ENCODE results near the gene PEX7.
"Not testable (repeated sequence)": the region's sequence is repeated elsewhere in the genome, so short reads cannot be mapped to it uniquely, and the experiment has no call there.

PEX7 gene

GRCh38 chr6:136811272-136811671 is 11.1 kb upstream of the PEX7 start:
- no peaks in the 10 kb centered on the region for H3K4me1 ChIP-seq (ENCODE audit: control insufficient read depth, insufficient read depth, low read length)
- no peaks in the 10 kb centered on the region for H3K36me3 ChIP-seq (ENCODE audit: control insufficient read depth, insufficient read depth, low read length)
- no peaks in the 10 kb centered on the region for H3K27me3 ChIP-seq (ENCODE audit: control insufficient read depth, insufficient read depth, low read length)
- H3K4me3 ChIP-seq (ENCODE audit: low read depth, low read length) = no peak overlapping the region
- H3K27ac ChIP-seq (ENCODE audit: low read depth, low read length) = no peak overlapping the region
- no peaks in the 10 kb centered on the region for H3K9me3 ChIP-seq (ENCODE audit: control insufficient read depth, insufficient read depth, low read length)
- no peak overlapping the region for H3K9ac ChIP-seq (ENCODE audit: low read depth, low read length)

DNA sequence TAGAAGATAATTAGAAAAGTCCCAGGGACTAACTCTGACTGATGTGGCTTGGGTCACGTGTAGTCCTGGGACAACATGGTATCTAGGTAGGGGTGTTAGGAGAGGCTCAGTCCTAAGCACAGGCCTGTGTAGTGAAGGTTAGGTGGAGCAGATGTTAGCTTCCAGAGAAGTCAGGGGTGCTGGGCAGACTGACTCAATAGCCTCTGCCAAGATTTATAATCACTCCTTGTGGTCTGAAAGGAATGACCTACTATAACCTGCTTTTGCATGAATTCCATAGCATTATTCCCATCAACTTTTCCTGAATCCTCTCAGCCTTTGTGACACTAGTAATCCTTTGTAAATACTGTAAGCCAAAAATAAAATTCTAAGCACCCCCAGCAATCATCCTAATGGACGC is 10.2 kb upstream of the PEX7 start:
- Histone ChIP-seq H3K27ac (ENCODE audit: low read depth, low read length) (no peak overlapping the region), H3K9ac (ENCODE audit: low read depth, low read length) (no peak overlapping the region), H3K27me3 (ENCODE audit: control insufficient read depth, insufficient read depth, low read length) (no peaks in the 10 kb centered on the region)

GRCh38 chr6:136815608-136816007 is 6.8 kb upstream of the PEX7 start:
- not testable (repeated sequence) for H3K4me1 ChIP-seq (ENCODE audit: control insufficient read depth, insufficient read depth, low read length); H3K27ac ChIP-seq (ENCODE audit: low read depth, low read length); H3K9me3 ChIP-seq (ENCODE audit: control insufficient read depth, insufficient read depth, low read length); H3K9ac ChIP-seq (ENCODE audit: low read depth, low read length); H3K27me3 ChIP-seq (ENCODE audit: control insufficient read depth, insufficient read depth, low read length); H3K4me3 ChIP-seq (ENCODE audit: low read depth, low read length); H3K36me3 ChIP-seq (ENCODE audit: control insufficient read depth, insufficient read depth, low read length)

More for the DNA sequence above, 10.2 kb upstream of the PEX7 start:
- H3K9me3 ChIP-seq (ENCODE audit: control insufficient read depth, insufficient read depth, low read length) = no peaks in the 10 kb centered on the region
- no peaks in the 10 kb centered on the region for H3K4me1 ChIP-seq (ENCODE audit: control insufficient read depth, insufficient read depth, low read length)
- no peaks in the 10 kb centered on the region for H3K36me3 ChIP-seq (ENCODE audit: control insufficient read depth, insufficient read depth, low read length)
- no peak overlapping the region for H3K4me3 ChIP-seq (ENCODE audit: low read depth, low read length)

GRCh38 chr6:136816656-136817055 is 5.7 kb upstream of the PEX7 start:
- Histone ChIP-seq H3K4me3 (ENCODE audit: low read depth, low read length) (no peak overlapping the region), H3K9me3 (ENCODE audit: control insufficient read depth, insufficient read depth, low read length) (no peaks in the 10 kb centered on the region), H3K9ac (ENCODE audit: low read depth, low read length) (no peak overlapping the region), H3K27me3 (ENCODE audit: control insufficient read depth, insufficient read depth, low read length) (no peaks in the 10 kb centered on the region), H3K4me1 (ENCODE audit: control insufficient read depth, insufficient read depth, low read length) (no peaks in the 10 kb centered on the region), H3K27ac (ENCODE audit: low read depth, low read length) (no peak overlapping the region), H3K36me3 (ENCODE audit: control insufficient read depth, insufficient read depth, low read length) (no peaks in the 10 kb centered on the region)

GRCh38 chr6:136820561-136820960 is 1.8 kb upstream of the PEX7 start:
- Histone ChIP-seq H3K27me3 (ENCODE audit: control insufficient read depth, insufficient read depth, low read length) (no peaks in the 10 kb centered on the region), H3K4me3 (ENCODE audit: low read depth, low read length) (no peak overlapping the region), H3K9ac (ENCODE audit: low read depth, low read length) (no peak overlapping the region), H3K36me3 (ENCODE audit: control insufficient read depth, insufficient read depth, low read length) (peaks cover 5% of the 10 kb centered on the region; the same call in 1 of the 2 replicates), H3K27ac (ENCODE audit: low read depth, low read length) (no peak overlapping the region), H3K9me3 (ENCODE audit: control insufficient read depth, insufficient read depth, low read length) (no peaks in the 10 kb centered on the region), H3K4me1 (ENCODE audit: control insufficient read depth, insufficient read depth, low read length) (no peaks in the 10 kb centered on the region)

GRCh38 chr6:136822046-136822375 is 381 bp upstream of the PEX7 start:
- Histone ChIP-seq H3K36me3 (ENCODE audit: control insufficient read depth, insufficient read depth, low read length) (peaks cover 17% of the 10 kb centered on the region), H3K9me3 (ENCODE audit: control insufficient read depth, insufficient read depth, low read length) (no peaks in the 10 kb centered on the region), H3K27ac (ENCODE audit: low read depth, low read length) (peak overlapping the region; percentile 88), H3K4me3 (ENCODE audit: low read depth, low read length) (peak overlapping the region; percentile 83), H3K27me3 (ENCODE audit: control insufficient read depth, insufficient read depth, low read length) (no peaks in the 10 kb centered on the region), H3K9ac (ENCODE audit: low read depth, low read length) (peak overlapping the region; percentile 93), H3K4me1 (ENCODE audit: control insufficient read depth, insufficient read depth, low read length) (no peaks in the 10 kb centered on the region)

DNA sequence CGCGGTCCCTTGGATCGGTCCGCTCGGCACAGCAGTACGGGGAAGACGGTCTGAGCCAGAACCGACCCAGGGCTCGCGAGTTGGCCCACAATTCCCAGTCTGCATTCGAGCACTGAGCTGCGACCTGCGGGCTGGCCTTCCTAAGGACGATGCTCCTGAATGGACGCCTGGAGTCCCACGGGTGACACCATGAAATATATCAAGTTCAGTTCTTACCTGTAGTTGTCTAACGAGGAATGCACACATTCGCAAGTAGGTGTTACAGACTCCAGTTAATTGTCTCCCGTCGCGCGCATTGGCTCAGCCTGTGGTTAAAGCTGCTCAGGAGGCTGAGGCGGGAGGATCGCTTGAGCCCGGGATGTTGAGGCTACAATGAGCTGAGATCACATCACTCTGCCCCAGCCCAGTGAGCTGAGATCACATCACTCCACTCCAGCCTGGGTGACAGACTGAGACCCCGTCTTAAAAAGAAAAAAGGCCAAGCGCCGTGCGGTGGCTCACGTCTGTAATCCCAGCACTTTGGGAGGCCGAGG is 802 bp downstream of the PEX7 start:
- Histone ChIP-seq H3K4me1 (ENCODE audit: control insufficient read depth, insufficient read depth, low read length) (no peaks in the 10 kb centered on the region), H3K9ac (ENCODE audit: low read depth, low read length) (peak overlapping the region; percentile 93), H3K36me3 (ENCODE audit: control insufficient read depth, insufficient read depth, low read length) (peaks cover 27% of the 10 kb centered on the region), H3K4me3 (ENCODE audit: low read depth, low read length) (peak overlapping the region; percentile 83), H3K27ac (ENCODE audit: low read depth, low read length) (no peak overlapping the region), H3K9me3 (ENCODE audit: control insufficient read depth, insufficient read depth, low read length) (no peaks in the 10 kb centered on the region), H3K27me3 (ENCODE audit: control insufficient read depth, insufficient read depth, low read length) (no peaks in the 10 kb centered on the region)

DNA sequence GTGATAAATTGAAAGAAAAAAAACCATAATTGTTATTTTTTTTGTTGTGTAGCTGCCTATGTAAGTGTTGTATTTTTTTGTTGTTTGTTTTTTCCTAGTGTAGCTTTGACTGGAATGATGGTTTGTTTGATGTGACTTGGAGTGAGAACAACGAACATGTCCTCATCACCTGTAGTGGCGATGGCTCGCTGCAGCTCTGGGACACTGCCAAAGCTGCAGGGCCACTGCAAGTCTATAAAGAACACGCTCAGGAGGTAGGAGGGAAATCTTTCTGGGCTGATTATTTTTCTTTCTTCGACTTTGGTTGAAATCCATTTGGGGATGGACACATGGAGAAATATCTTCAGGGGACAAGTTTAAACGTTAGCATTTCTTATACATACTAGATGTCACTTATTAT is 3.8 kb downstream of the PEX7 start:
- H3K4me3 ChIP-seq (ENCODE audit: low read depth, low read length) = no peak overlapping the region
- H3K9me3 ChIP-seq (ENCODE audit: control insufficient read depth, insufficient read depth, low read length) = peaks cover 14% of the 10 kb centered on the region; the same call in 1 of the 2 replicates
- H3K4me1 ChIP-seq (ENCODE audit: control insufficient read depth, insufficient read depth, low read length) = no peaks in the 10 kb centered on the region
- peaks cover 58% of the 10 kb centered on the region for H3K36me3 ChIP-seq (ENCODE audit: control insufficient read depth, insufficient read depth, low read length)
- no peak overlapping the region for H3K27ac ChIP-seq (ENCODE audit: low read depth, low read length)
- H3K9ac ChIP-seq (ENCODE audit: low read depth, low read length) = no peak overlapping the region
- no peaks in the 10 kb centered on the region for H3K27me3 ChIP-seq (ENCODE audit: control insufficient read depth, insufficient read depth, low read length)

DNA sequence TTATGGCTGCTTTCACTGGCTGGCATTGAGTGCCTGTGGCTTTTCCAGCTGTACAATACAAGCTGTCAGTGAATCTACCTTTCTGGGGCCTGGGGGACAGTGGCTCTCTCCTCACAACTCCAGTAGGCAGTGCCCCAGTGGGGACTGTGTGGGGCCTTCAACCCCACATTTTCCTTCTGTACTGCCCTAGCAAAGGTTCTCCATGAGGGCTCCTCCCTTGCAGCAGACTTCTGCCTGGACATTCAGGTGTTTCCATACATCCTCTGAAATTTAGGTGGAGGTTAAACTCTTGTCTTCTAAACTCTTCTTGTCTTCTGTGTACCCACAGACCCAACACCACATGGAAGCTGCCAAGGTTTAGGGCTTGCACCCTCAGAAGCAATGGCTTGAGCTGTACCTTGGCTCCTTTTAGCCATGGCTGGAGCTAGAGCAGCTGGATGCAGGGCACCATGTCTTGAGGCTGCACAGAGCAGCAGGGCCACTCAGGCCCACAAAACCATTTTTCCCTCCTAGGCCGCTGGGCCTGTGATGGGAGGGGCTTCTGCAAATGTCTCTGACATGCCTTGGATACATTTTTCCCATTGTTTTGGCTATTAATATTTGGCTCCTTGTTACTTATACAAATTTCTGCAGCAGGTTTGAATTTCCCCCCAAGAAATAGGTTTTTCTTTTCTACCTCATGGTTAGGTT is 9.6 kb downstream of the PEX7 start:
- H3K27me3 ChIP-seq (ENCODE audit: control insufficient read depth, insufficient read depth, low read length) = no peaks in the 10 kb centered on the region
- H3K4me1 ChIP-seq (ENCODE audit: control insufficient read depth, insufficient read depth, low read length) = no peaks in the 10 kb centered on the region

DNA sequence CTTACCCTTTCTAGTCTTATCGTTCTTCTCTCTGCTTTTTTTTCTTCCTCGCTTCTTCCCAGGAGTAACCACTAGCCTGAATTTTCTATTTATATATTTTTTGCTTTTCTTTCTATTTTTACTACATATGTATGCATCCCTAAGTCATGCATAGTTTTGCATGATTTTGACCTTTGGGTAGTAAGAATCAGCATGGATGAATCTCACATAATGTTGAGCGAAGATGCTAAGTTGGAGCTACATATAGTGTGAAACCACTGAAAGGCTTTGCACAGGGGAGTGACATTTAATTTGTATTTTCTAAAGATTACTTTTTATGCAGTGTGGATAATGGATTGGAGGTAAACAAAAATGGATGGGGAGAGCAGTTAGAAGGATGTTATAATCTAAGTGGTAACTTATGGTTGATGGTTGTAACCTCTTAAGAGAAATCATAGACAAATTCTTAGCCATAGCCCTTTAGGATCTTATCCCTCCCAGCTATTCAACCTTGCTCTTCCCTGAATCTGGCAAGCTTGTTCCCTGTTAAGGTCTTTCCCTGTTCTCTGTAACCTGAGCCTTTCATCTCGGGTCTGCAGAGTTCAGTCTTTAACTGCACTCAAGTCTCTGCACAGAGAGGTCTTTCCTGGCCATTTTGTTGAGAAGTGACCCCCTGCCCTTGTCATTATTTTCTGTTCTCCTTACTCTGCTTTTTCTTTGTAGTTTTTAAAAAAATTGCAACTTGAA is 18.0 kb downstream of the PEX7 start:
- Histone ChIP-seq H3K27ac (ENCODE audit: low read depth, low read length) (no peak overlapping the region), H3K4me1 (ENCODE audit: control insufficient read depth, insufficient read depth, low read length) (peaks cover 8% of the 10 kb centered on the region), H3K9me3 (ENCODE audit: control insufficient read depth, insufficient read depth, low read length) (no peaks in the 10 kb centered on the region), H3K9ac (ENCODE audit: low read depth, low read length) (no peak overlapping the region), H3K27me3 (ENCODE audit: control insufficient read depth, insufficient read depth, low read length) (no peaks in the 10 kb centered on the region), H3K36me3 (ENCODE audit: control insufficient read depth, insufficient read depth, low read length) (peaks cover 7% of the 10 kb centered on the region; the same call in 1 of the 2 replicates), H3K4me3 (ENCODE audit: low read depth, low read length) (no peak overlapping the region)

More for the DNA sequence above, 9.6 kb downstream of the PEX7 start:
- no peak overlapping the region for H3K27ac ChIP-seq (ENCODE audit: low read depth, low read length)
- H3K4me3 ChIP-seq (ENCODE audit: low read depth, low read length) = no peak overlapping the region
- H3K9ac ChIP-seq (ENCODE audit: low read depth, low read length) = no peak overlapping the region
- peaks cover 26% of the 10 kb centered on the region for H3K9me3 ChIP-seq (ENCODE audit: control insufficient read depth, insufficient read depth, low read length)
- peaks cover 53% of the 10 kb centered on the region for H3K36me3 ChIP-seq (ENCODE audit: control insufficient read depth, insufficient read depth, low read length)

GRCh38 chr6:136843210-136843609 is 20.8 kb downstream of the PEX7 start:
- no peak overlapping the region for H3K4me3 ChIP-seq (ENCODE audit: low read depth, low read length)
- H3K27me3 ChIP-seq (ENCODE audit: control insufficient read depth, insufficient read depth, low read length) = no peaks in the 10 kb centered on the region
- H3K27ac ChIP-seq (ENCODE audit: low read depth, low read length) = no peak overlapping the region
- peaks cover 8% of the 10 kb centered on the region for H3K4me1 ChIP-seq (ENCODE audit: control insufficient read depth, insufficient read depth, low read length)
- no peak overlapping the region for H3K9ac ChIP-seq (ENCODE audit: low read depth, low read length)
- H3K9me3 ChIP-seq (ENCODE audit: control insufficient read depth, insufficient read depth, low read length) = no peaks in the 10 kb centered on the region
- no peaks in the 10 kb centered on the region for H3K36me3 ChIP-seq (ENCODE audit: control insufficient read depth, insufficient read depth, low read length)

All from HUES48 (cell line).